HAP-1 (cell line): ENCODE data around the gene FOXK2.
"Not testable (repeated sequence)": the region's sequence is repeated elsewhere in the genome, so short reads cannot be mapped to it uniquely, and the experiment has no call there.

Experiments
- DNase-seq, 2 experiments: peaks; one replicate each; pipeline ENCODE4 v3.0.0-alpha.2; 2016 to 2020; ENCODE audit warnings: low spot score in 2 of 2
- H3K27me3 ChIP-seq: fragments of 250-450 bp; sonication (Bioruptor Pico); 2 replicates; pipeline ENCODE4 v1.5.1; 2020; ENCODE audit warnings: low read depth, mild to moderate bottlenecking, moderate library complexity
- H3K36me3 ChIP-seq: fragments of 250-450 bp; sonication (Bioruptor Pico); replicated peaks from 2 replicates; pipeline ENCODE4 v1.5.1; 2020; ENCODE audit warnings: mild to moderate bottlenecking
- H3K4me1 ChIP-seq: fragments of 250-450 bp; sonication (Bioruptor Pico); 2 replicates; pipeline ENCODE4 v1.5.1; 2020; ENCODE audit warnings: mild to moderate bottlenecking
- H3K4me3 ChIP-seq: fragments of 250-450 bp; sonication (Bioruptor Pico); 2 replicates; pipeline ENCODE4 v1.5.1; 2020; ENCODE audit warnings: mild to moderate bottlenecking, moderate library complexity
- H3K9me3 ChIP-seq: fragments of 250-450 bp; sonication (Bioruptor Pico); 2 replicates; pipeline ENCODE4 v1.5.1; 2020; ENCODE audit warnings: mild to moderate bottlenecking, moderate library complexity
- in situ Hi-C: fragments of 300-500 bp; cut with MboI; formaldehyde crosslinking; loops from 3 replicates; pipeline ENCODE4 v1.14.3; 2020; ENCODE audit warnings: low sequenced_read_pairs, inconsistent platforms, mixed read lengths

Gene FOXK2

GRCh38 chr17:82553210-82553930 is 33.8 kb downstream of the FOXK2 start:
- Histone ChIP-seq H3K4me3 (no peak overlapping the region), H3K27me3 (no peaks in the 10 kb centered on the region), H3K9me3 (no peaks in the 10 kb centered on the region), H3K4me1 (peaks cover 22% of the 10 kb centered on the region), H3K36me3 (peaks cover 5% of the 10 kb centered on the region)
- DNase-seq, result peak in 1 of 2 experiments; percentile 42
- in situ Hi-C loops, result no loop called here

- H3K4me3 ChIP-seq, H3K9me3 ChIP-seq, H3K27me3 ChIP-seq, in situ Hi-C loops, H3K36me3 ChIP-seq, DNase-seq: not testable (repeated sequence)
- peaks cover 13% of the 10 kb centered on the region for H3K4me1 ChIP-seq
These were observed 38.0 kb downstream of the FOXK2 start for GRCh38 chr17:82557510-82557909.

GRCh38 chr17:82559566-82560251 is 40.2 kb downstream of the FOXK2 start:
- no peak for DNase-seq
- in situ Hi-C loops, result no loop called here
- Histone ChIP-seq H3K9me3 (no peaks in the 10 kb centered on the region), H3K27me3 (no peaks in the 10 kb centered on the region), H3K36me3 (peaks cover 5% of the 10 kb centered on the region), H3K4me1 (no peaks in the 10 kb centered on the region), H3K4me3 (no peak overlapping the region)

GRCh38 chr17:82560252-82560642 is 40.7 kb downstream of the FOXK2 start:
- in situ Hi-C loops, result no loop called here
- peaks cover 10% of the 10 kb centered on the region for H3K36me3 ChIP-seq
- H3K4me3 ChIP-seq, result no peak overlapping the region
- no peaks in the 10 kb centered on the region for H3K27me3 ChIP-seq
- no peaks in the 10 kb centered on the region for H3K4me1 ChIP-seq
- DNase-seq, result no peak
- H3K9me3 ChIP-seq, result no peaks in the 10 kb centered on the region

- H3K4me1 ChIP-seq, result no peaks in the 10 kb centered on the region
- no peaks in the 10 kb centered on the region for H3K27me3 ChIP-seq
- no peak overlapping the region for H3K4me3 ChIP-seq
- H3K36me3 ChIP-seq, result peaks cover 15% of the 10 kb centered on the region
- in situ Hi-C loops, result no loop called here
- no peaks in the 10 kb centered on the region for H3K9me3 ChIP-seq
- no peak for DNase-seq
These were observed 41.4 kb downstream of the FOXK2 start for GRCh38 chr17:82560802-82561428.

DNA sequence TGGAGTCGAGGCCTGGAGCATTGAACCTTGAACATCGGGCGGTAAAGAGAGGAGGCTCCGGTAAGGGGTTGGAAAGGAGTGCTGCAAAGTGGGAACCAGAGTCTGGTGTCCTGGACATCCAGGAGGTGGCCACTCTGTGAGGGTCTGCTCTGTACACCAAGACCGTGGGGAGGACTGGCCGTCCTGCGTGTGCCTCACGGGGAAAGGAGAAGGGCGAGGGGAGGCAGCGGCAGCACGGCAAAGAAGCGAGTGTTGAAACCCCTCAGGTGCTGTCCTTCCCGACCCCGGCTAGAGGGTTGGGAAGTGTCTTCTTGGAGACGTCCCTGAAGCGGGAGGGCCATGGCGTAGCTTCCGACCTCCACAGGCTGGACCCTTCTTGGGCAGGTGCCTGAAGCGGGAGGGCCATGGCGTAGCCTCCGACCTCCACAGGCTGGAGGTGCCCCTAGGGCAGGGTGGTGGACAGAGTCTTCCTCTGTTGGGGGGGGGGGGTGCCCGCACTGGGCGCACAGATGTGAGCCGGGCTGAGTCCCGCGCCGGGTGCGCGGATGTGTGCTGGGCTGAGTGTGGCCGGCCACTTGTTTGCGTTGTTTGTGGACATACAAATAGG is 42.0 kb downstream of the FOXK2 start:
- H3K36me3 ChIP-seq, result peaks cover 19% of the 10 kb centered on the region
- H3K9me3 ChIP-seq, result no peaks in the 10 kb centered on the region
- no peaks in the 10 kb centered on the region for H3K27me3 ChIP-seq
- in situ Hi-C loops, result no loop called here
- H3K4me1 ChIP-seq, result no peaks in the 10 kb centered on the region
- H3K4me3 ChIP-seq, result no peak overlapping the region
- no peak for DNase-seq

- H3K4me3 ChIP-seq, H3K27me3 ChIP-seq, in situ Hi-C loops, DNase-seq, H3K4me1 ChIP-seq, H3K9me3 ChIP-seq: not testable (repeated sequence)
- peaks cover 31% of the 10 kb centered on the region for H3K36me3 ChIP-seq
These were observed 43.2 kb downstream of the FOXK2 start for GRCh38 chr17:82562718-82563220.

GRCh38 chr17:82563318-82563717 is 43.8 kb downstream of the FOXK2 start:
- H3K36me3 ChIP-seq, result peaks cover 31% of the 10 kb centered on the region
- H3K4me1 ChIP-seq, result no peaks in the 10 kb centered on the region
- no peak for DNase-seq
- no peak overlapping the region for H3K4me3 ChIP-seq
- in situ Hi-C loops, result no loop called here
- no peaks in the 10 kb centered on the region for H3K9me3 ChIP-seq
- H3K27me3 ChIP-seq, result no peaks in the 10 kb centered on the region

GRCh38 chr17:82563745-82564144 is 44.2 kb downstream of the FOXK2 start:
- DNase-seq, H3K9me3 ChIP-seq, H3K4me3 ChIP-seq, H3K4me1 ChIP-seq, in situ Hi-C loops, H3K27me3 ChIP-seq: not testable (repeated sequence)
- H3K36me3 ChIP-seq, result peaks cover 31% of the 10 kb centered on the region

DNA sequence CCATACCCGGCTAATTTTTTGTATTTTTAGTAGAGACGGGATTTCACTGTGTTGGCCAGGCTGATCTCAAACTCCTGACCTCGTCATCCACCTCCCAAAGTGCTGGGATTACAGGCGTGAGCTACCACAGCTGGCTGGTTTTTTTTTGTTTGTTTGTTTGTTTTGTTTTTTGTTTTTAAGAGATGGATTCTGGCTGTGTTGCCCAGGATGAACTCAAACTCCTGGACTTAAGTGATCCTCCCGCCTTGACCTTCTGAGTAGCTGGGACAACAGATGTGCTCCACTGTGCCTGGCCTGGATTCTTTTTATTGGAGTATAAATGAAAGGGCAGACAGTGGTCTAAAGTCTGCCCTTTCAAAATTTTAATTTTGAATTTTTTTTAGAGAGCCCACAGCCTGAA is 44.7 kb downstream of the FOXK2 start:
- H3K36me3 ChIP-seq, result peaks cover 31% of the 10 kb centered on the region
- no peaks in the 10 kb centered on the region for H3K4me1 ChIP-seq
- no peaks in the 10 kb centered on the region for H3K9me3 ChIP-seq
- H3K27me3 ChIP-seq, result no peaks in the 10 kb centered on the region
- in situ Hi-C loops, result no loop called here
- H3K4me3 ChIP-seq, result no peak overlapping the region
- DNase-seq, result no peak

DNA sequence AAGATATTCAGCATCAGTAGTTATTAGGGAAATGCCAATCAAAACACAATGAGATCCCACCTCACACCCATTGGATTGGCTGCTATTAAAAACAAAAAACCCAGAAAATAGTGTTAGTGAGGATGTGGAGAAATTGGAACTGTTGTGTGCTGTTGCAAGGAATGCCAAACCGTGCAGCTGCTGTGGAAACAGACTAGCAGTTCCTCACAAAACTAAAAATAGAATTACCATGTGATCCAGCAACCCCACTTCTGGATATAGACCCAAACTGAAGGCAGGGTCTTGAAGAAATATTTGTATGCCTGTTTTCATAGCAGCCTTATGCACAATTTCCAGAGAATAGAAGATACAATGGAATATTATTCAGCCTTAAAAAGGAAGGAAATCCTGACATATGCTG is 46.0 kb downstream of the FOXK2 start:
- Histone ChIP-seq H3K9me3 (no peaks in the 10 kb centered on the region), H3K27me3 (no peaks in the 10 kb centered on the region), H3K4me3 (no peak overlapping the region), H3K36me3 (peaks cover 37% of the 10 kb centered on the region), H3K4me1 (no peaks in the 10 kb centered on the region)
- in situ Hi-C loops, result no loop called here
- no peak for DNase-seq

GRCh38 chr17:82566129-82566960 is 46.8 kb downstream of the FOXK2 start:
- Histone ChIP-seq H3K36me3 (peaks cover 45% of the 10 kb centered on the region), H3K4me1 (no peaks in the 10 kb centered on the region), H3K4me3 (no peak overlapping the region), H3K27me3 (no peaks in the 10 kb centered on the region), H3K9me3 (no peaks in the 10 kb centered on the region)
- no peak for DNase-seq
- in situ Hi-C loops, result no loop called here

- H3K27me3 ChIP-seq, result no peaks in the 10 kb centered on the region
- H3K9me3 ChIP-seq, result no peaks in the 10 kb centered on the region
- in situ Hi-C loops, result no loop called here
- H3K4me3 ChIP-seq, result no peak overlapping the region
- no peak for DNase-seq
- peaks cover 54% of the 10 kb centered on the region for H3K36me3 ChIP-seq
- no peaks in the 10 kb centered on the region for H3K4me1 ChIP-seq
These were observed 47.8 kb downstream of the FOXK2 start for GRCh38 chr17:82567286-82567685.
